GM21717 (cell line): ENCODE data around the gene SMARCD1.
"Not testable (repeated sequence)": the region's sequence is repeated elsewhere in the genome, so short reads cannot be mapped to it uniquely, and the experiment has no call there.

Source experiments
- ATAC-seq: cut with Tn5 transposase; IDR thresholded peaks from one replicate; pipeline ENCODE4 v1.9.1; 2021; ENCODE audit warnings: mild to moderate bottlenecking, moderate library complexity; ENCODE audit not compliant: unreplicated experiment

Gene SMARCD1

DNA sequence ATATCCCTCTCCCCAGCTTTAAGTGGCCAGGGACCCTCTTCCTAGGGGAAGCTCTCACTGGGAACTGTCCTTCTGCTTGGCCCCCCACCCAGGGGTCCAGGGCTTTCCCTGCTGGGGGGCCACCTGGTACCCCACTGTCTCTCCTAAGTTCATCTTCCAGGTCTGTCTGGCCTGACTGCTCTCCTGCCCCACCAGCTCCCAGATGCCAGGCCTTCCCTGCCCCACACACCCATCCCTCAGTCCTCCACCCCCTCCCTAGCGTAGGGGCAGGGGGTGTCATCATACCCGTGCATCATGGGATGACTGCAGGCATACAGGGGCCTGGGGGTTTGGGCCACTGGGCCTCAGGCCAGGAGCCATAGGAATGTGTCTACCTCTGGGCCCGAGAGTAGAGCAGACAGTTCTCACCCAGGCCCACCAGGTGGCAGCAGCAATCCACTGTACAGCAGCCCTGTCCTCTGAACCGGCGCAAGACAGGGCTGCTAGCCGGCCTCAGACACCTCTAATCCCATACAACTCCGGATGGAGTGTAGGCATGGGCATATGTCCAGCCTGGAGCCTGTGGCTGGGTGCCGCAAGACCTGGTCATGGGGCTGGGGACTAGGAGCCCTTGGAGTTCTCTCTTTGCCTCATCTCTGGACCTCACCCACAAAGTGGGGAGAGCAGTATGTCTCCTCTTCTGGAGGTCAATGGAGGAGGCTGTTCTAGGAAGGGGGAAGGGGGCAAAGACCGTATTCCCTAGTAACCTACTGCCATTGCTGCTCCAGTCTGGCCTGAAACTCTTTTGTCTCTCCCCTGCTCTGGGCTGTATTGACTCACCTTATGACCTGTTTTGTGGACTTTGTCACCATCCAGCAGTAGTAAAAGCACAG lies 10.0 kb upstream of the SMARCD1 start:
- peak; percentile 81 for ATAC-seq

DNA sequence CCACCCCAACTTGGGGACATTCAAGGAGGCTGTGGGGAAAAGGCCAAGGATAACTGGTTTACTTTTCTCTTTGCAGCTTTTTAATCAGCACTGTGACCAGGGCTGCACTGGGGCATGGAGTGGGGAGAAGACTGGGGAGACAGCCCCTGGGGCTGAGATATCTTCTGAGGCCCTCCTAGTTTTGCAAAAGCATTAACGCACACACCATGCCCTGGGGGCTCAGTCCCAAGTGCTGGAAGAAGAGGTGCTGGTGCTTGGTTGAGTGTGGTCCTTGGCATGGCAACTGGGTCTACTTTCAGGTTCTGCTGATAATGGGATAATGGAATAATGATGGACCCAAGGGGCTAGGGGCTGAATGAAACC lies 9.4 kb upstream of the SMARCD1 start:
- no peak for ATAC-seq

DNA sequence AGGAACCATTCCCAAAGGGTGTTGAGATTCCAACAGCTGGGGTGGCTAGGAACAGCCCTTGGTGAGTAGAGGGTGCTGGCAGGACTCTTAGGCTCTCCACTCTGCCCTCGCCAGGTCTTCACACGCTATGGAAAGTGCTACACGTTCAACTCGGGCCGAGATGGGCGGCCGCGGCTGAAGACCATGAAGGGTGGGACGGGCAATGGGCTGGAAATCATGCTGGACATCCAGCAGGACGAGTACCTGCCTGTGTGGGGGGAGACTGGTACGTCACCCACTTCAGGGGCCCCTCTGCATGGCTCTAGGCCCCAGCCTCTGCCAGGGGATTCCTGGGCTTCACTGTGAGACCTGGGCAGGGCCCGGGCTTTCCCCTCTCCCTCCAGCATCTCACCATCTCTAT lies 8.0 kb upstream of the SMARCD1 start:
- no peak for ATAC-seq

DNA sequence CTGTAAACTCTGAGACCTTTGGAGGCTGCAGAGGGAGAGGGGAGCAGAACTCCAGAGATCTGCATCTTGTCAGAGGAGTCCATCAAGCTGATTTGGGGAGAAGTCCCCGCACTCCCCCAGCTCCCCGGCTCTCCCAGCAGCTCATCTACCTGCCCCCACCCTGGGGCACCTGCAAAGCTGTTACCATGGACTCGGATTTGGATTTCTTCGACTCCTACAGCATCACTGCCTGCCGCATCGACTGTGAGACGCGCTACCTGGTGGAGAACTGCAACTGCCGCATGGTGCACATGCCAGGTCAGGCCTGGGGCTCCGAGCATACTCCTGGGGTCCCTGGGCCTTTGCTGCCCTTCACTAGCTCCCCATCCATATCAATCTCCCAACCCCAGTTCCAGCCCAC lies 6.9 kb upstream of the SMARCD1 start:
- ATAC-seq: no peak

DNA sequence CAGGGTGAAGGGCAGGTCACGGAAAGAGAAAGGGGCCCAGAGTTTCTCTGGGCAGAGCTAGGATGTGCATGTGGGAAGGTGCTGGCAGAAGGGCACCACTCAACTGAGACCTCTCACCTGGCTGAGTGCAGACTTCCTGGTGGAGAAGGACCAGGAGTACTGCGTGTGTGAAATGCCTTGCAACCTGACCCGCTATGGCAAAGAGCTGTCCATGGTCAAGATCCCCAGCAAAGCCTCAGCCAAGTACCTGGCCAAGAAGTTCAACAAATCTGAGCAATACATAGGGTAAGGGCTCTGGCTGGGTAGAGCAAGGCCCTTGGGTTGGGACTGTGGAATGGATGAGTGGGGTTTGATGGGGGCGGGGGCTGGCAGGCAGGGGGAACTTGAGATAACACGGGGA lies 5.4 kb upstream of the SMARCD1 start:
- no peak for ATAC-seq

DNA sequence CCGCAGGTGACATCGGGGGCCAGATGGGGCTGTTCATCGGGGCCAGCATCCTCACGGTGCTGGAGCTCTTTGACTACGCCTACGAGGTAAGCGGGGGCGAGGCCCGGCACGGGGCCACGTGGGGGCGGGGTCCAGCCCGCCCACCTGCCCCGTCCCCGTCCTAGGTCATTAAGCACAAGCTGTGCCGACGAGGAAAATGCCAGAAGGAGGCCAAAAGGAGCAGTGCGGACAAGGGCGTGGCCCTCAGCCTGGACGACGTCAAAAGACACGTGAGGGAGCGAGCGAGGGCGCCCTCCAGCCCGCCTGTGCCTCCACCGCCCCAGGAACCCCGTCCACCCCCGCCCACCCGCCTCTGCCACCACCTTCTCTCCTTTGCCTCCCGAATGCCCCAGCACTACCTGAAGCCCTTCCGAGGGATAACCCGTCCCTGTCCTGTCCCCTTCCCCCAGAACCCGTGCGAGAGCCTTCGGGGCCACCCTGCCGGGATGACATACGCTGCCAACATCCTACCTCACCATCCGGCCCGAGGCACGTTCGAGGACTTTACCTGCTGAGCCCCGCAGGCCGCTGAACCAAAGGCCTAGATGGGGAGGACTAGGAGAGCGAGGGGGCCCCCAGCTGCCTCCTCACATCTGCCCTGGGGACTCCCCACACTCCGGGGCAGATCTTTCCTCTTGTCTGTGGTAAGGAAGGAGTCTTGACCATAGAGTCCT lies 3.9 kb upstream of the SMARCD1 start:
- no peak for ATAC-seq

DNA sequence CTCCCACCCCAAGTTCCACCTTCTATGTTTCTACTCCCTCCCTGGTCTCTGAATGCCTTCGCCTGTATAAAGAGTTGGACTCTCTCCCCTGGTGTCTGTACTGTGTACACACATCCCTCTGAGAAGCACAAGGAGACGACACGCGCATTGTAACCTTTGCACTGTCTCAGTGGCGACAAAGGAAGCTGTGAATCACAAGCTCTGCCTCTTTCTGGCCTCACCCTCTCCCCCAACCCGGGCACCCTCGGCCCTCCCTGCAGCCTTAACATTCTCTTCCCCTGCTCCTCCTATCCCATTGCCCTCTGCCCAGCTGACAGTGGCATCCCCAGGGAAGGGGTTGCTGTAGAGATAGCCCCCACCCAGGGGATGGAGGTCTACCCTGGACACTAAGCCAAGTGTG lies 2.5 kb upstream of the SMARCD1 start:
- no peak for ATAC-seq

DNA sequence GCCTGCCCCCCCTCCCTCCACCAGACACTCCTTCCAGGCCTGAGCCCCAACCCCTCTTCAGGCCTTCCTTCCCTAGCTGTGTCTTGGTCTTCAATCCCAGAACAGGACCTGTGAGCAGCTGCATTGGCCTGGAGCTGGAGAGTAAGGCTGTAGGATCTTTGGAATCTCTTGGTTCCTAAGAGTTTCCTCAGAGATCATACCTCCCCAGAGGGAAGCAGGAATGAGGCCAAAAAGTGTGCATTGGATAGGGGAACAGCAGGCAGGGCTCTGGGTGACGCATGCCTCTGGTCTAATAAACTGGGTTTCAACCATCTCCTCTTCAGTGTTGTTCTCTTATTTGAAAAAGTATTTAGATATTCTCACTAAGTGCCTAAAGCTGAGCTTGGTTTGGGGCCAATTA lies 1.8 kb upstream of the SMARCD1 start:
- ATAC-seq: no peak

DNA sequence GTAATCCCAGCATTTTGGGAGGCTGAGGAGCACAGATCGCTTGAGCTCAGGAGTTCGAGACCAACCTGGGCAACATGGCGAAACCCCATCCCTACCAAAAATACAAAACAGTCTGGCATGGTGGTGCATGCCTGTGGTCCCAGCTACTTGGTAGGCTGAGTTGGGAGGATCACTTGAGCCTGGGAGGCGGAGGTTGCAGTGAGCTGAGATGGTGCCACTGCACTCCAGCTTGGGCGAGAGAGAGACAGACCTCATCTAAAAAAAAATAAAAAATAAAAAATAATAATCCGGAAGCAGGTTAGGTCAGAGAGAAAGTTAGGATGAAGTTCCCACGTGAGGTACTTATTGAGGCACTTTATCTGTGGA lies 750 bp upstream of the SMARCD1 start:
- not testable (repeated sequence) for ATAC-seq

DNA sequence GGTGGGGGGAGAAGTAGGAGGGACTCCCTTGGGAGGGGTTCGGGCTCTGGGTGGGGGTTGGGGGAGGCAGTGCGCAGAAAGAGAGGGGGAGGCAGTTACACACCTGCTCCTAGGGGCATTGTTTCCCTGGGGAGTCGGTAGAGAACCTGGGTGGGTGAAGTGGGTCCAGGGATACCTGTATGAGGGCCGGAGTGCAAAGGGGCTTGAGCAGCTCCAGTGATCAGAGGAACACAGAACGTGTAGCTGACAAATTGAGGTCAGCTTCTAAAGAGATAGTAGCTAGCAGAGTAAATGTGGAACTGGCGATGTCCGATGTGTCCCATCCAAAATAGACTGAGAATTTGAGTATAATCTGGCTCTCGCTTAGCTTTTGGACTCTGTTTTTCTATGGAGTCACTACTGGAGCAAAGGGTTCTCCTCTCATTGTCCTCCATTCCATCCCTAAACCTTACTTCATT lies 502 bp downstream of the SMARCD1 start:
- peak; percentile 7 for ATAC-seq

DNA sequence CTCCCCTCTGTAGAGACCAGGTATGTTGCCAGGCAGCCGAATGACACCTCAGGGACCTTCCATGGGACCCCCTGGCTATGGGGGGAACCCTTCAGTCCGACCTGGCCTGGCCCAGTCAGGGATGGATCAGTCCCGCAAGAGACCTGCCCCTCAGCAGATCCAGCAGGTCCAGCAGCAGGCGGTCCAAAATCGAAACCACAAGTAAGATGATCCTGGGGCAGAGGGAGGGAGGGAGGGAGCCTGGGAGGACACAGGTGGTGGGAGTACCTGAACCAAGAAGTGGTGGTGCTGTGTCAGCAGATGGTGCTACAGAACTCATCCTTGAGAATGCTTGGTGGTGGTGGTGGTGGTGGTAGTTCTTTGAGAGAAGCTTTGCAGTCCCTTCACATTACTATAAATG lies 1.0 kb downstream of the SMARCD1 start:
- no peak for ATAC-seq

DNA sequence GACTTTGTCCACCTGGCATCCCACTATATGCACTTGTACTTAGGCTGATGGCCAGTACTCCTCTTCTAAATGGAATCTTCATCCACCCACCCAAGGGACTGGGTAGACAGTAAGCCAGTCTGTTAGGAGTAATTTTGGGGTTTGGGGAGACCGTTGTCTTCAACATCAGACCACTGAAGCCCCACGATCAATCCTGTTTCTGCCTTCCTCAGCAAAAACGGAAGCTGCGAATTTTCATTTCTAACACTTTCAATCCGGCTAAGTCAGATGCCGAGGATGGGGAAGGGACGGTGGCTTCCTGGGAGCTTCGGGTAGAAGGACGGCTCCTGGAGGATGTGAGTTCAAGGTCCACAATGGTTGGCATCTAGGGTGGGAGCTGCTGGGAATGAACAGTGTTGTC lies 2.0 kb downstream of the SMARCD1 start:
- no peak for ATAC-seq

DNA sequence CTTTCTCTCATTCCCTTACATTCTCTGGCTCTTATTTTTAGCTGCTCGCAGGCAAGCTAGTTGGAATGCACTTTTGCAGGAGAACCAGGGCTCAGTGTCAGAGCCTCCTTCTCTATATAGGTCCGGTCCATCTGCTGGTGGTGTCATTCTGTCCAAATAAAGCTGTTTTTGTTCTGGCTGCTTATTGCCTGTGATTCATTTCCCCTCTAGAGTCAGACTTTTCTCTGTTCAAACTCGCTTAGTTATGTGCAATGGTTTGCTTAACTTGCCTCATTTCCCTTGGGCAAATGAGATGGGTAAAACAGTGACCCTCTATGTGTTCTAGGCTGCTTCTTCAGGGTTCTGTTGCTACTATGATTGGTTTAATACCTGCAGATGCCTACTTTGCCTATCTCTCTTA lies 2.9 kb downstream of the SMARCD1 start:
- no peak for ATAC-seq

DNA sequence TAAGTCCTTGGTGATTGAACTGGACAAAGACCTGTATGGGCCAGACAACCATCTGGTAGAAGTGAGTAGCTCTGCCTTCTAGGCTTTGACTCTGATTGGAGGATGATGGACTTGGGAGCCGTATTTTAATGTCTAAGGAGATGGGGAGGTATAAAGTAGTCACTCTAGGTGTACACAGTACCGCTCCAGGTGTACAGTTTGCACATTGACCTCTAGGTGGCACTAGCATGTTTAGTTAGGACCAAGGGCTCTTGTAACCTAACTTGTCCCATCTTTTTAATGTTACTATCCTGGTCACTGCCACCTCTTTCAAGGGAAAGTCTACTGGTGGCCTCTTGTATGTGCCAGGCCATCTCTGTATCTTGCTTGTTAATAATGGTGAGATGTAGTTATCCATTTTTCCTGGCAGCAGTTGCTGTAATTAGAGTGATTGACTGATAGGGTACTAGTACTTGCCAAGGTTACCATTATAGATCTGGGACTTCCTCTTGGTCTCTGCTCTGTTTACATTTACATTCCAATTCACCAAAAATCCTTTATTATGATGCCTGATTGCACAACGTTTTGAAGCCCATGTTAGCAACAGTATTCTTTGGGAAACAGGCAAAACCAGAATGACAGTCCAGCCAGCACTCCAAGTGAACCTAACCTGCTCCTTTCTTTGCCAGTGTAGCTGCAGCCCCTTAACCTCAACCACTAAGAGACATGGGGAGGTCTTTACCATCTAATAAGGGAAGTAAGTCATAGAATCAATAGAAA lies 3.6 kb downstream of the SMARCD1 start:
- no peak for ATAC-seq

DNA sequence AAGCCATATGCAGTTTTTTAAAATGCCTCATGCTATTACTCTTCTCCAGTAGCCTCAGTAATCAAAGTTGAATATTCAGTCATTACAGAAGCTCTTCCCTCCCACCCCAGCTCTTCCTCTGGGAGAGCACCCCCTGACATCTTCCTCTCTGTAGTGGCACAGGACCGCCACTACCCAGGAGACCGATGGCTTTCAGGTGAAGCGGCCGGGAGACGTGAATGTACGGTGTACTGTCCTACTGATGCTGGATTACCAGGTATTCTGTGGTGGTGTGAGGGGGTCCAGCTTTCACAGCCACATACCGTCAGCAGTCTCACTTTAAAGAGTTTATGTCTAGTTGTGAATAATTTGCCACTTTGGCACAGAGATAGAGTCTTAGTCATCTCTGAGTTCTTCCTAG lies 4.6 kb downstream of the SMARCD1 start:
- no peak for ATAC-seq

DNA sequence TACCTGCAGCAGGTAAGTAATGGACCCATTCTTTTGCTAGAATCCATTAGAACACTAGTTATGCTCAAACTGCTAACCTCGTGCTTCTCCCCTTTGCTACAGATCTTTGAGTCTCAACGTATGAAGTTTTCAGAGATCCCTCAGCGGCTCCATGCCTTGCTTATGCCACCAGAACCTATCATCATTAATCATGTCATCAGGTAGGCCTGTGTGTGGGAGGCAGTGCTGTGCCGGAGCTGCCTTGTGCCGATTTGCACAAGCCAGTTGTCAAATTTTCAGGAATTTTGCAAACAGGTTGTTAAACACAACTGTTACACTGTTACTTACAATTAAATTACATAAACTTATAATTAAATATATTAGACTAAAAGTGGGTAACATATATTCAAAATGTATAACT lies 5.2 kb downstream of the SMARCD1 start:
- no peak for ATAC-seq

DNA sequence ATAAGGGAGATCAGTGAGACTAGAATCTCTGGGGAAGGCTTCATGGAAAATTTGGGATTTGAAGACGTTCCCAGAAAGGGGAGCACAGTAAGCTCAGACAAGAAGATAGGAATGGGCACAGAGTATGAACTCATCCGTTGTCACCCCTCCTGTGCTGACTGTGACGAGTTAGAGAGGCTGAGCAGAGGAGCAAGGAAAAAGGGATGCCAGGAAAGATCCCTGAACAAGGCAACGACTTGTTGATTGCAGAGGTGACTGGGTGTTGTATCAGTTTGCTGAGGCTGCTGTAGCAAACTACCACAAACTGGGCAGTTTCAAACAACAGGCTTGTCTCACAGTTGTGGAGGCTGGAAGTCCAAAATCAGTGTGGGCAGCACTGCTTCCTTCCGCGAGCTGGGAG lies 12.8 kb downstream of the SMARCD1 start:
- no peak for ATAC-seq

DNA sequence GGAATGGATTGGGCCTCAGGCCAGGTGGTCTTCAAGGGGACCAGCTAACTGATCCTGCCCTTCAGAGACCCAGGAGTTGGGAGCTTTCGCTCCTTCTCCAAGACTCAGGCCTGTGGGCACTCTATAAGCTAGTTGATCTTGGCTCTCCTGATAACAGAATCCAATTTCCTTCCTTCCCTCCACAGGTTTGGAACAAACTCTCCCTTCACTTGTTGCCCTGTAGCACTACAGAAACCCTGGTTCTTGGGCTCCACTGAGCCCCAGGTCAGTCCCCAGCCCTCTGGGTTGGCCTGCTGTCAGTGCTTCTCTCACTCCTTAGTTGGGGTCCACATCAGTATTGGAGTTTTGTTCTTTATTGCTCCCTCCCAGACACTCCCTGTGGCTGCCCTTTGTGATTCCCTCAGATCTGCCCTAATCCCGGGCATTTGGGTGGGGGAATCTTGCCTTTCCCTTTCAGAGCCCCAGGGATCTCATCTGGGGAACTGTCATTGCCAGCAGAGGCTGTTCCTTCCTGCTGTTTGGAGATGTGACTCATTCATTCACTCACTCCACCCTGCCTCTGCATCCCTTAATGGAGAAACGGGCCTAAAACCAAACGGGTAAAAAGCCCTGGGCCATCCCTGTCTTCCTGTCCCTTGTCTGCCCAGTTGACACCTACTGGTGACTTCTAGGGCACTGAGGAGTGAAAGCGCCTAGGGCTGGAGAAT lies 14.3 kb downstream of the SMARCD1 start:
- ATAC-seq: no peak

DNA sequence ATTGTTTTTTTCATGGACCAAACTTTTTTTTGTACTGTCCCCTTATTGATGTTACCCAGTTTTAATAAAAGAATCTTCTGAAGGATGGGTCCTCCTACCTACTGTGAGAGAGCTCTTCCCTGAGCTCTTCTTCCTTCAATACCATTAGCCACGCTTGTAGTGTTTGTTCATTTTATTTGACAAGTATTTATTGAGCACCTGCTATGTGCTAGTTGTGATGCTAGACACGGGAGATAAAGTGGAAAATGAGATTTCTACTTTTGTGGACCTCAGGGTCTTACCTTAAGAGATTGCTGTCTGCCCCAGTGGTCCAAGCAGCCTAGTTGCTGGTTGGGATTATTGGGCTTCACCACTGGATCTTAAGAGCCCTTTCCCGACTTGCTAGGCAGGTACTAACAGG lies 15.4 kb downstream of the SMARCD1 start:
- no peak for ATAC-seq

DNA sequence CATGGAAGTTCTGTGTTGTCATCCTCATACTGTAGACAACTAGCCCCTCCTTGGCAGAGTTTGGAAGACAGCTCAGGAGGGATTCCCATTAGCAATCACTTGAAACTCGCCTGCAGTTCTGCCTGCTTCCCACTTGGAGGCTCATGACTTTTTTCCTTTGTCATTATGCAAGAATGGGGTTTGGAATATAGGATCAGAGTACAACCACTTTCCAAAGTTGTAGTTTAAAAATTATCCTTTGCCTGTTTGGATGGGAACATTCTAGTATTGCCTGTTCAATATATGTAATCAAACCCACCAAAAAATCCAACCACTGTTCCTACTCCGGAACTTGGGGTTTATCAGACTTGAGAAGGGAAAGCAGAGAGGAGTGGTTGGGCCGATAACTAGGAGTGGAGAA lies 16.5 kb downstream of the SMARCD1 start:
- no peak for ATAC-seq

DNA sequence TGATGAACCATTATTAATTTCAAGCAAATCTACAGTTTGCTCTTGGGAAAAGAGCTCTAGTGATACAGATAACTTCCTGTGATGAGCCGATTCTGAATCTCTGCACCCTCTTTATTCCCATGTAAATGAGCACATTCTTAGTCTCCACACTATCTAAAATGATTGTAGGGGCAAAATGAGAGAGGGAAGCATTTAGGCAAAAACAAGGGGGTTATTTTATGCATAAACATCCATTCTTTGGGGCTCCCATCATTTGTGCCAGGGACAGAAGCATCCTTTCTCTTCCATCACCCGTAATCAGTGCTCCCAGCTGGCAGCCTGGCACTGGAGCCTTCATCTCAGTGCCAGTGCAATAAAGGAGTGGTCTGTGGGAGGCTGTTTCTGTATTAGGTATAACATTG lies 17.0 kb downstream of the SMARCD1 start:
- no peak for ATAC-seq
